Naive B cell (primary cell): Measurements from ENCODE around the gene C2orf78. TPM values are rescaled to one million over a fixed set of nuclear protein-coding genes. Genes with fewer than 3 reads are reported as not detected.
"Not testable (repeated sequence)": the region's sequence is repeated elsewhere in the genome, so short reads cannot be mapped to it uniquely, and the experiment has no call there.

Experiments
- ATAC-seq, 2 donors: fragments of 150-1000 bp; cut with Tn5 transposase; 2 replicates each; pipeline ENCODE4 v1.10.0; 2021; ENCODE audit warnings: low read depth in 2 of 2, mild to moderate bottlenecking in 2 of 2, moderate library complexity in 2 of 2
- DNase-seq: peaks from one replicate; pipeline ENCODE4 v3.0.0; 2022
- H3K27ac Mint-ChIP-seq, 6 donors: one replicate each; pipeline ENCODE4 v1.8.0; 2020 to 2022; ENCODE audit warnings: mild to moderate bottlenecking in 6 of 6, mixed read lengths in 6 of 6, moderate library complexity in 5 of 6, inconsistent platforms in 2 of 6
- H3K27me3 Mint-ChIP-seq, 3 donors: one replicate each; pipeline ENCODE4 v1.8.0; 2021 to 2022; ENCODE audit warnings: mixed read lengths in 3 of 3, mild to moderate bottlenecking in 1 of 3
- H3K36me3 Mint-ChIP-seq, 2 donors: one replicate each; pipeline ENCODE4 v1.8.0; 2020 to 2022; ENCODE audit warnings: mixed read lengths in 2 of 2, inconsistent platforms in 1 of 2, mild to moderate bottlenecking in 1 of 2
- H3K4me1 Mint-ChIP-seq, 3 donors: one replicate each; pipeline ENCODE4 v1.8.0; 2020 to 2022; ENCODE audit warnings: mixed read lengths in 3 of 3, inconsistent platforms in 1 of 3, mild to moderate bottlenecking in 1 of 3, moderate library complexity in 1 of 3
- H3K4me3 Mint-ChIP-seq, 8 donors: one replicate each; pipeline ENCODE4 v1.8.0; 2020 to 2022; ENCODE audit warnings: mild to moderate bottlenecking in 8 of 8, mixed read lengths in 8 of 8, moderate library complexity in 8 of 8, inconsistent platforms in 2 of 8
- H3K9me3 Mint-ChIP-seq, 7 donors: one replicate each; pipeline ENCODE4 v1.8.0; 2020 to 2022; ENCODE audit warnings: mixed read lengths in 7 of 7, mild to moderate bottlenecking in 5 of 7, inconsistent platforms in 2 of 7, moderate library complexity in 1 of 7
- polyA plus RNA-seq, 6 donors: library from polyadenylated mRNA; unstranded; fragments of 300-500 nt; fragmentation: Illumina TruSeq; gene quantifications; one replicate each; pipeline ENCODE4 v1.2.3, GENCODE V29; 2021; ENCODE audit warnings: low read depth in 6 of 6

Gene C2orf78
- polyA plus RNA-seq, 6 donors from 2014 or later: 0.12 TPM; not detected in 5

GRCh38 chr2:73766349-73766748 lies 17.6 kb upstream of the C2orf78 start:
- peaks cover 37 to 40% of the 10 kb centered on the region in 2 donors for H3K36me3 Mint-ChIP-seq
- no peaks in the 10 kb centered on the region for H3K9me3 Mint-ChIP-seq
- H3K27me3 Mint-ChIP-seq: no peaks in the 10 kb centered on the region
- H3K27ac Mint-ChIP-seq: no peak overlapping the region
- no peak overlapping the region for H3K4me3 Mint-ChIP-seq
- DNase-seq (no peak), ATAC-seq (no peak)
- peaks cover 0 to 20% (median 16%) of the 10 kb centered on the region in 3 donors for H3K4me1 Mint-ChIP-seq

- Mint-ChIP-seq H3K4me3 (no peak overlapping the region), H3K9me3 (no peaks in the 10 kb centered on the region), H3K4me1 (peaks cover 0 to 20% (median 16%) of the 10 kb centered on the region in 3 donors), H3K36me3 (peaks cover 39 to 41% of the 10 kb centered on the region in 2 donors), H3K27me3 (no peaks in the 10 kb centered on the region), H3K27ac (no peak overlapping the region)
- DNase-seq: no peak
- no peak for ATAC-seq
These were observed 17.0 kb upstream of the C2orf78 start for GRCh38 chr2:73766994-73767393.

- ATAC-seq (no peak), DNase-seq (no peak)
- Mint-ChIP-seq H3K4me1 (peaks cover under 1 to 17% (median 16%) of the 10 kb centered on the region in 3 donors), H3K4me3 (no peak overlapping the region), H3K36me3 (peaks cover 43 to 50% of the 10 kb centered on the region in 2 donors), H3K9me3 (no peaks in the 10 kb centered on the region), H3K27me3 (no peaks in the 10 kb centered on the region), H3K27ac (no peak overlapping the region)
These were observed 13.3 kb upstream of the C2orf78 start for GRCh38 chr2:73770725-73771124.

GRCh38 chr2:73772819-73773218 lies 11.2 kb upstream of the C2orf78 start:
- ATAC-seq (no peak), DNase-seq (no peak)
- Mint-ChIP-seq H3K4me1 (peaks cover 13 to 16% (median 14%) of the 10 kb centered on the region in 3 donors), H3K27ac (peak overlapping the region in 1 of 6 donors; percentile 16), H3K9me3 (no peaks in the 10 kb centered on the region), H3K27me3 (no peaks in the 10 kb centered on the region), H3K36me3 (peaks cover 27 to 49% of the 10 kb centered on the region in 2 donors), H3K4me3 (no peak overlapping the region)

- no peak overlapping the region for H3K27ac Mint-ChIP-seq
- H3K4me1 Mint-ChIP-seq: peaks cover 16 to 42% (median 17%) of the 10 kb centered on the region in 3 donors
- no peak for ATAC-seq
- DNase-seq: no peak
- no peaks in the 10 kb centered on the region for H3K9me3 Mint-ChIP-seq
- H3K27me3 Mint-ChIP-seq: no peaks in the 10 kb centered on the region
- H3K36me3 Mint-ChIP-seq: peaks cover 10 to 37% of the 10 kb centered on the region in 2 donors
- H3K4me3 Mint-ChIP-seq: peak overlapping the region in 1 of 8 donors; percentile 93
These were observed 7.6 kb upstream of the C2orf78 start for GRCh38 chr2:73776381-73776780.

GRCh38 chr2:73776869-73777519 lies 7.0 kb upstream of the C2orf78 start:
- DNase-seq: peak; percentile 2
- peaks cover 10 to 35% of the 10 kb centered on the region in 2 donors for H3K36me3 Mint-ChIP-seq
- ATAC-seq: no peak
- peak overlapping the region in 1 of 6 donors; percentile 66 for H3K27ac Mint-ChIP-seq
- H3K9me3 Mint-ChIP-seq: no peaks in the 10 kb centered on the region
- peaks cover 16 to 42% (median 17%) of the 10 kb centered on the region in 3 donors for H3K4me1 Mint-ChIP-seq
- no peaks in the 10 kb centered on the region for H3K27me3 Mint-ChIP-seq
- H3K4me3 Mint-ChIP-seq: peak overlapping the region in 2 of 8 donors; percentile 65 to 93

GRCh38 chr2:73778867-73779466 lies 5.0 kb upstream of the C2orf78 start:
- not testable (repeated sequence) for DNase-seq, ATAC-seq, H3K9me3 Mint-ChIP-seq
- Mint-ChIP-seq H3K27ac (peak overlapping the region; percentile 97 to 99 (median 99)), H3K36me3 (peaks cover 8 to 26% of the 10 kb centered on the region in 2 donors), H3K4me3 (peak overlapping the region; percentile 93 to 99 (median 98)), H3K27me3 (peaks cover 7 to 11% (median 10%) of the 10 kb centered on the region in 3 donors), H3K4me1 (peaks cover 16 to 42% (median 17%) of the 10 kb centered on the region in 3 donors)

- Mint-ChIP-seq H3K36me3 (peaks cover 1 to 20% of the 10 kb centered on the region in 2 donors), H3K27me3 (peaks cover 7 to 11% (median 10%) of the 10 kb centered on the region in 3 donors), H3K27ac (peak within 1 kb of the TSS; percentile 97 to 99 (median 99)), H3K4me1 (peaks cover 16 to 42% (median 17%) of the 10 kb centered on the region in 3 donors), H3K9me3 (no peaks in the 10 kb centered on the region), H3K4me3 (peak within 1 kb of the TSS; percentile 93 to 99 (median 98))
- peak; percentile 96 to 98 for ATAC-seq
- peak; percentile 95 for DNase-seq
These were observed 4.3 kb upstream of the C2orf78 start, which contains the start of gene DUSP11 for GRCh38 chr2:73779467-73780236. DUSP11 (minus strand) TSS chr2:73780103; CDS start chr2:73779974, 129 bp downstream.

GRCh38 chr2:73780237-73780582 lies 3.8 kb upstream of the C2orf78 start:
- Mint-ChIP-seq H3K36me3 (peaks cover 0 to 15% of the 10 kb centered on the region in 2 donors), H3K4me3 (peak overlapping the region; percentile 93 to 99 (median 98))

GRCh38 chr2:73783402-73783801 lies 581 bp upstream of the C2orf78 start:
- not testable (repeated sequence) for H3K9me3 Mint-ChIP-seq, H3K36me3 Mint-ChIP-seq, H3K4me3 Mint-ChIP-seq, ATAC-seq, H3K27ac Mint-ChIP-seq, DNase-seq
- H3K4me1 Mint-ChIP-seq: peaks cover 12 to 22% (median 13%) of the 10 kb centered on the region in 3 donors
- peaks cover 10 to 14% (median 11%) of the 10 kb centered on the region in 3 donors for H3K27me3 Mint-ChIP-seq

More at GRCh38 chr2:73780237-73780582, 3.8 kb upstream of the C2orf78 start:
- Mint-ChIP-seq H3K9me3 (no peaks in the 10 kb centered on the region), H3K4me1 (peaks cover 16 to 42% (median 17%) of the 10 kb centered on the region in 3 donors), H3K27me3 (peaks cover 7 to 11% (median 10%) of the 10 kb centered on the region in 3 donors), H3K27ac (peak overlapping the region; percentile 97 to 99 (median 99))
- DNase-seq (no peak), ATAC-seq (no peak)

GRCh38 chr2:73811878-73812277 lies 27.9 kb downstream of the C2orf78 start:
- Mint-ChIP-seq H3K9me3 (no peaks in the 10 kb centered on the region), H3K27me3 (peaks cover 11 to 43% (median 37%) of the 10 kb centered on the region in 3 donors), H3K4me3 (no peak overlapping the region), H3K36me3 (no peaks in the 10 kb centered on the region), H3K4me1 (no peaks in the 10 kb centered on the region), H3K27ac (no peak overlapping the region)
- no peak for ATAC-seq
- DNase-seq: no peak

- H3K4me1 Mint-ChIP-seq: no peaks in the 10 kb centered on the region
- no peak overlapping the region for H3K27ac Mint-ChIP-seq
- peaks cover 12 to 49% (median 45%) of the 10 kb centered on the region in 3 donors for H3K27me3 Mint-ChIP-seq
- no peak overlapping the region for H3K4me3 Mint-ChIP-seq
- ATAC-seq: no peak
- no peaks in the 10 kb centered on the region for H3K36me3 Mint-ChIP-seq
- no peak for DNase-seq
- no peaks in the 10 kb centered on the region for H3K9me3 Mint-ChIP-seq
These were observed 28.7 kb downstream of the C2orf78 start for GRCh38 chr2:73812635-73813034.

GRCh38 chr2:73818296-73818695 lies 34.3 kb downstream of the C2orf78 start:
- H3K27me3 Mint-ChIP-seq: peaks cover 7 to 43% (median 39%) of the 10 kb centered on the region in 3 donors
- ATAC-seq (no peak), DNase-seq (no peak)
- H3K4me3 Mint-ChIP-seq: no peak overlapping the region
- H3K36me3 Mint-ChIP-seq: no peaks in the 10 kb centered on the region
- H3K27ac Mint-ChIP-seq: no peak overlapping the region
- no peaks in the 10 kb centered on the region for H3K9me3 Mint-ChIP-seq
- peaks cover 0 to 4% (median 0%) of the 10 kb centered on the region in 3 donors for H3K4me1 Mint-ChIP-seq
